GM21576 (cell line): Measurements from ENCODE around the gene MAP3K19.
A peak's percentile ranks its signal among the peaks of the same experiment; 100 is the strongest.

Experiments
- ATAC-seq: cut with Tn5 transposase; IDR thresholded peaks from one replicate; pipeline ENCODE4 v1.9.1; 2021; ENCODE audit warnings: mild to moderate bottlenecking, moderate library complexity; ENCODE audit not compliant: unreplicated experiment

Gene MAP3K19

GRCh38 chr2:134934641-134935040, 112.6 kb downstream of the MAP3K19 start:
- no peak for ATAC-seq

GRCh38 chr2:134934150-134934549, 113.1 kb downstream of the MAP3K19 start:
- no peak for ATAC-seq

- ATAC-seq: no peak
These were observed 113.5 kb downstream of the MAP3K19 start for GRCh38 chr2:134933732-134934131.

GRCh38 chr2:134932864-134933526, 114.3 kb downstream of the MAP3K19 start:
- no peak for ATAC-seq

- ATAC-seq: no peak
These were observed 120.1 kb downstream of the MAP3K19 start for GRCh38 chr2:134927195-134927594.

GRCh38 chr2:134926231-134926931, 120.9 kb downstream of the MAP3K19 start:
- no peak for ATAC-seq

- no peak for ATAC-seq
These were observed 122.3 kb downstream of the MAP3K19 start for GRCh38 chr2:134924912-134925311.

GRCh38 chr2:134919341-134920210, 127.7 kb downstream of the MAP3K19 start:
- ATAC-seq: no peak

GRCh38 chr2:134918526-134919340, 128.5 kb downstream of the MAP3K19 start, which contains the start of gene CCNT2:
Gene CCNT2, plus strand, starts transcription at chr2:134918822. Its CDS starts 33 bp downstream, at chr2:134918855.
- peak; percentile 87 for ATAC-seq

GRCh38 chr2:134917888-134918525, 129.2 kb downstream of the MAP3K19 start:
- peak; percentile 77 for ATAC-seq

GRCh38 chr2:134917360-134917865, 129.8 kb downstream of the MAP3K19 start:
- ATAC-seq: no peak
